Ishikawa (cell line): ENCODE results near the gene TMSB15C.

Experiments used
- CEBPB ChIP-seq: IDR thresholded peaks from 2 replicates; pipeline ENCODE4 v1.6.1; 2012
- CREB1 ChIP-seq: IDR thresholded peaks from 2 replicates; pipeline ENCODE4 v1.6.1; 2012; ENCODE audit warnings: low read depth
- EGR1 ChIP-seq: IDR thresholded peaks from 2 replicates; pipeline ENCODE4 v1.6.1; 2012
- EP300 ChIP-seq: IDR thresholded peaks from 2 replicates; pipeline ENCODE4 v1.6.1; 2012; ENCODE audit warnings: borderline replicate concordance
- FOXM1 ChIP-seq: IDR thresholded peaks from 2 replicates; pipeline ENCODE4 v1.6.1; 2012; ENCODE audit warnings: low read depth, borderline replicate concordance
- NFIC ChIP-seq: IDR thresholded peaks from 2 replicates; pipeline ENCODE4 v1.6.1; 2012
- RAD21 ChIP-seq: IDR thresholded peaks from 2 replicates; pipeline ENCODE4 v1.6.1; 2012; ENCODE audit warnings: low read depth
- TAF1 ChIP-seq: IDR thresholded peaks from 2 replicates; pipeline ENCODE4 v1.6.1; 2012; ENCODE audit warnings: low read depth, mild to moderate bottlenecking
- TCF12 ChIP-seq: IDR thresholded peaks from 2 replicates; pipeline ENCODE4 v1.6.1; 2012; ENCODE audit warnings: low read depth
- TEAD4 ChIP-seq: IDR thresholded peaks from 2 replicates; pipeline ENCODE4 v1.6.1; 2012
- YY1 ChIP-seq: IDR thresholded peaks from 2 replicates; pipeline ENCODE4 v1.6.1; 2012; ENCODE audit warnings: low read depth
- ZBTB7A ChIP-seq: IDR thresholded peaks from 2 replicates; pipeline ENCODE4 v1.6.1; 2012; ENCODE audit warnings: low read depth
- TF ChIP-seq, protein P1 (sequence below): IDR thresholded peaks from 2 replicates; pipeline ENCODE4 v1.6.1; 2012
- TF ChIP-seq, protein P2 (sequence below): IDR thresholded peaks from 2 replicates; pipeline ENCODE4 v1.6.1; 2012; ENCODE audit warnings: low read depth, mild to moderate bottlenecking
- TF ChIP-seq, protein P3 (sequence below): IDR thresholded peaks from 2 replicates; pipeline ENCODE4 v1.6.1; 2012

The TMSB15C gene

DNA sequence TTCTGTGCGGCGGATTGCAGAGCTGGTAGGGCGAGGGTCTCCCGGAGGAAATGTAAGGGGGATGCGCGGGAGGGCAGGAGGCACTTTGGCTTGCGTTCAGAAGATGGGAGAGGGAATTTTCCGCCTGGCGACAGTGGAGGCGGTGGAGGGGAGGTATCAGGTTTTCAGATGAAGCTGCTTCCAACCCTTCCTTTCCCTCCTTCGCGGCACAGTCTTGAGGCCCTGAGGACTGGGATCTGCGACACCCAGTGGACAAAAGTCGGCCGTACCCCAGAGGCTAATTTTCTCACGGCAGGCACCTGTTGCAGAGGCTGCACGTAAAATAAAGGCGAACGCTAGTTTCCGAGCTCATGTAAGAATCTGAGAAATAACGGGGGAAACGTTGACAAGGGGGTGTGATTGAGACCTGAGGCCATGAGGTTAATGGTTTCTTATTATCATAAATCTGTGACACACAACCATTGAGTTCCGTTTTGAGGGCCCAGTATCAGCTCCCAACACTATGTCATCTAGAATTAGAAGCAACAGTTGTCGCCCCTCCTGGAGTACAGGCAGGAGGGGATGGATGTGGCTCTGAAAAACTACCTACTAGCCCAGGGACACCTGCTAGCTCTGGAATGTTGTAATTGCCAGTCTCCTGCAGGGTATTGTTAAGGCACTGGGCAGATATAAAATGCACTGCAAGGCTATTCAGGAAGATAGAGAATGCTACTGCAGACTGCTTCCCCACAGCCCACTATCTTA, 37.4 kb upstream of the TMSB15C start:
- TF ChIP-seq EP300 (no peak), CEBPB (no peak), RAD21 (peak; percentile 37; the same call in 1 of the 2 replicates), YY1 (no peak), FOXM1 (no peak), CREB1 (no peak)
- TF ChIP-seq, protein P1, sequence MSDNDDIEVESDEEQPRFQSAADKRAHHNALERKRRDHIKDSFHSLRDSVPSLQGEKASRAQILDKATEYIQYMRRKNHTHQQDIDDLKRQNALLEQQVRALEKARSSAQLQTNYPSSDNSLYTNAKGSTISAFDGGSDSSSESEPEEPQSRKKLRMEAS: no peak
- TF ChIP-seq, protein P2, sequence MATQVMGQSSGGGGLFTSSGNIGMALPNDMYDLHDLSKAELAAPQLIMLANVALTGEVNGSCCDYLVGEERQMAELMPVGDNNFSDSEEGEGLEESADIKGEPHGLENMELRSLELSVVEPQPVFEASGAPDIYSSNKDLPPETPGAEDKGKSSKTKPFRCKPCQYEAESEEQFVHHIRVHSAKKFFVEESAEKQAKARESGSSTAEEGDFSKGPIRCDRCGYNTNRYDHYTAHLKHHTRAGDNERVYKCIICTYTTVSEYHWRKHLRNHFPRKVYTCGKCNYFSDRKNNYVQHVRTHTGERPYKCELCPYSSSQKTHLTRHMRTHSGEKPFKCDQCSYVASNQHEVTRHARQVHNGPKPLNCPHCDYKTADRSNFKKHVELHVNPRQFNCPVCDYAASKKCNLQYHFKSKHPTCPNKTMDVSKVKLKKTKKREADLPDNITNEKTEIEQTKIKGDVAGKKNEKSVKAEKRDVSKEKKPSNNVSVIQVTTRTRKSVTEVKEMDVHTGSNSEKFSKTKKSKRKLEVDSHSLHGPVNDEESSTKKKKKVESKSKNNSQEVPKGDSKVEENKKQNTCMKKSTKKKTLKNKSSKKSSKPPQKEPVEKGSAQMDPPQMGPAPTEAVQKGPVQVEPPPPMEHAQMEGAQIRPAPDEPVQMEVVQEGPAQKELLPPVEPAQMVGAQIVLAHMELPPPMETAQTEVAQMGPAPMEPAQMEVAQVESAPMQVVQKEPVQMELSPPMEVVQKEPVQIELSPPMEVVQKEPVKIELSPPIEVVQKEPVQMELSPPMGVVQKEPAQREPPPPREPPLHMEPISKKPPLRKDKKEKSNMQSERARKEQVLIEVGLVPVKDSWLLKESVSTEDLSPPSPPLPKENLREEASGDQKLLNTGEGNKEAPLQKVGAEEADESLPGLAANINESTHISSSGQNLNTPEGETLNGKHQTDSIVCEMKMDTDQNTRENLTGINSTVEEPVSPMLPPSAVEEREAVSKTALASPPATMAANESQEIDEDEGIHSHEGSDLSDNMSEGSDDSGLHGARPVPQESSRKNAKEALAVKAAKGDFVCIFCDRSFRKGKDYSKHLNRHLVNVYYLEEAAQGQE: no peak

DNA sequence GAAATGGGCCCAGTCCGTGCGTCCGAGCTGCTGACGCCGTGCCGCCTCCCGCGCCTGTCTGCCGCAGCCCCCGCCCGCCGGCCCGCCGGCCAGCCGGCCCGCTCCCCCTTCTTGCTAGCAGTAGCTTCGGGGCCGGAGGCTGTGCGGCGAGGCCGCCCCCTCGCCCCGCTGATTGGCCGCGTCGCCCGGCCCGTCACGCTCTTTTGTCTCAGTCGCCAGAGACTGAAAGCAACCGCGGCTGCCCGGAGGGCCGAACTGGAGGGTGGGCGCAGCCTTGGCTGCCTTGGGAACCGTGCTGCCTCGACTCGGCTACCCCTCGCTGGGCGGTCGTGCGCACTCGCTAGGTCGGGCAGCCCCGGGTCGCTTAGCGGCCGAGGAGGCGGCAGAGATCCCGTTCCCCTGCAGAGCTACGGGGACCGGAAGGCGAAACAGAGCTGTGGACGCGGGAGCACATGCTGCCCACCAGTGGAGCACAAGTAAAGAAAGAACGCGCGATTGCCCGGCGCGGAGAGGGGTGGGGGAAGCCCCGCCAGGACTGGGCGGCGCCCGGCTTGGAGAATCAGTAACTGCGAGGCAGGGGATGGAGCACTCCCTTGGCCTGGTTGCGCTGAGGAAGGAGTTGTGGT, 36.4 kb upstream of the TMSB15C start, which contains the start of gene ZCCHC18:
Gene ZCCHC18, plus strand, starts transcription at position 198 of the 626 bp plus-strand sequence. CDS start 1,589 bp downstream, outside the sequence.
- TF ChIP-seq TCF12 (no peak), EP300 (no peak), TEAD4 (no peak), ZBTB7A (no peak), RAD21 (no peak)
- TF ChIP-seq, protein P3, sequence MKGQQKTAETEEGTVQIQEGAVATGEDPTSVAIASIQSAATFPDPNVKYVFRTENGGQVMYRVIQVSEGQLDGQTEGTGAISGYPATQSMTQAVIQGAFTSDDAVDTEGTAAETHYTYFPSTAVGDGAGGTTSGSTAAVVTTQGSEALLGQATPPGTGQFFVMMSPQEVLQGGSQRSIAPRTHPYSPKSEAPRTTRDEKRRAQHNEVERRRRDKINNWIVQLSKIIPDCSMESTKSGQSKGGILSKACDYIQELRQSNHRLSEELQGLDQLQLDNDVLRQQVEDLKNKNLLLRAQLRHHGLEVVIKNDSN: no peak
- TF ChIP-seq, protein P1: peak; percentile 72

DNA sequence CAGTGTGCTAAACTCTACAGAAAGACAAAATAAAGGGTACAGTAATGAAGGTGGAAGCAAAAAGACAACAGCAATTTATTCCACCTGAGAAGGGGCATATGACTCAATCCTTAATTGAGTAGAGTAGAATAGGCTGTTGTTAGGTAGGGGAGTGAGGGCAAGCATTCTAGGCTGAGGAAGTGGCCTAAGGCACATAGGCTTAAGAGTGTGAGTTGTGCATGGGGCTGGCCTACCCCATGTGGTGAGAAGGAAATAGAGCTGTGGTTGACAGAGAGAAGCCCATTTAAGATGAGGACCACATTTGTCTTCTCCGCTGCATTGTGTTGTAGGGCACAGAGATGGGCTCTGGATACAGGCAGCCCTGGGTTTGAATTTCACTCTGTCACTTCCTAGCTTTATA, 32.9 kb upstream of the TMSB15C start:
- TF ChIP-seq TAF1 (no peak), NFIC (no peak), YY1 (no peak), EP300 (no peak), TCF12 (no peak), FOXM1 (no peak), CREB1 (no peak), TEAD4 (no peak)
- TF ChIP-seq, protein P3: no peak
- TF ChIP-seq, protein P1: no peak

DNA sequence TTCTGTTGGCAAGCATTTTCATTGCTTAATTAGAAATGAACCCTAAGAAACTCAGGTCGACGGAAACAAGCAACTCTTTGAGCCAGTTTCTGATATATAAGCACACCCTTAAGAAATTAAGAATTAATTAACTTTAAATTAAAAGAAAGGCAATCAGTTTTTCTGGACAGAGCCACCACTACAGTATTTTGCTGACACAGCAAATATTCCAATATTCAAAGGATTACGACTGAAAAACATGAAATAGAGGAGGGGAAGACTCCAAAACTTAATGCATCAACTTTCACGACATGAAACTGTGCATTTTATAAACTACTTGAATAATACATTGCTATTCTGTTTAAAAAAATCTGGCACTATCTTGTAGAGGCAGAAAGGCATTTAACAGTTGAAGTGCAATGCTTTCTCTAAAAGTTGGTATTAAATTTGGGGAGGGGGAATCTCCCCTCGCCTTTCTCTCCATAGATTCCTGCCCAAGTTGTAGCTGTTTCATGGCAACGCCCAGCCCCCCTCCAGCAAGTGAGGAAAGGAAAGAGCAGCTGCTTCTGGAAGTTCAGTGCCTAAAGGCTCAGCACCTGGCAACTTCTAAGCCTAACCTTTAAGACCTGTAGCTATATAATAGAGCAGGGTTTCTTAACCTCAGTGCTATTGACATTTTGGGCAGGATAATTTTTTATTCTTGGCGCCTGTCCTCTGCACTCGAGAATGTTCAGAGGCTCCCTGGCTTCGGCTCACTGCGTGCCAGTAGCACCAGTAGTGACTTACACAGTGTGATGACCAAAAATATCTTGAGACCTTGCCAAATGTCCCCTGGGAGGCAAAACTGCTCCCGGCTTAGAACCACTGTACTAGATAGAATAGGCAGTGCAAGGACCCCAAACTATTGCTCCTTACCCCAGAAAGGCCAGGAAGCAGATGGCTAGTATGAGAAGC, 29.6 kb upstream of the TMSB15C start:
- no peak for TF ChIP-seq YY1
- no peak for TF ChIP-seq TEAD4
- no peak for TF ChIP-seq CEBPB
- no peak for TF ChIP-seq CREB1
- no peak for TF ChIP-seq TCF12
- TF ChIP-seq, protein P2: no peak
- TF ChIP-seq EGR1: no peak

DNA sequence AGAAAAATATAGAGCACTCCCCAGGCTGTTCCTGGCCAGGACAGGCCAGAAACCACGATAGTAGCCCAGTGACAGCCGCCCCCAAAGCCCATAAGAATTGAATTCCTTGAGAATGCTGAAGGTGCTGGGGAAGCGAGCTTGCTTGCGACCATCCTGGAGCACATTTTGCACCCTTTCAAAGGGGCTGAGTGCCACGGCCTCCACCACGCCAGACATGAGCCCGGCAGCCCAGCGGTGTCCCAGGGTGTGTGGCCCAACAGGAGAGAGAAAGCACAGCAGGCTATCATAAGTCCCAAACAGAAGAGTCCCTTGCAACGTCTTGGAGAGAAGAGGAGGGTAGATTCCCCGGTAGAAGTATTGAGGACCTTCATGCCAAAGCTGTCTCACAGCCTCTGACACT, 28.6 kb upstream of the TMSB15C start:
- TF ChIP-seq ZBTB7A: no peak
- no peak for TF ChIP-seq RAD21
- TF ChIP-seq FOXM1: no peak
- TF ChIP-seq EP300: no peak
- TF ChIP-seq, protein P3: no peak
- TF ChIP-seq EGR1: no peak
- no peak for TF ChIP-seq CEBPB
- TF ChIP-seq TCF12: no peak
- TF ChIP-seq, protein P2: no peak
- no peak for TF ChIP-seq CREB1
